IMR-90 (cell line): ENCODE measurements around the gene SLIT3. TPM values are rescaled to one million over a fixed set of nuclear protein-coding genes. Genes with fewer than 3 reads are reported as not detected.

ENCODE experiments used
- ATAC-seq: fragments of 200-7000 bp; cut with Tn5 transposase; 2 replicates; pipeline ENCODE4 v1.9.1; 2020; ENCODE audit warnings: low read depth, mild to moderate bottlenecking, moderate library complexity
- BruUV-seq: library from RNA; stranded (reverse); fragments of 400-500 nt; replicated peaks from 2 replicates; lab custom pipeline; 2021; lab: Mats Ljungman, UMichigan
- CTCF ChIA-PET: fragments of 300-600 bp; formaldehyde crosslinking; extraction: SDS; loops from one replicate; lab custom pipeline; 2021; ENCODE audit warnings: antibody characterized with exemption; lab: Yijun Ruan, JAX
- POLR2A ChIA-PET: fragments of 300-600 bp; sonication (Branson Sonifier 250); formaldehyde crosslinking; loops from one replicate; lab custom pipeline; 2022; ENCODE audit warnings: antibody characterized with exemption; ENCODE audit not compliant: unreplicated experiment; lab: Charles Lee
- DNase-seq: peaks from one replicate; pipeline ENCODE4 v3.0.0; 2013
- H2AFZ ChIP-seq: replicated peaks from 2 replicates; pipeline ENCODE3; 2013; ENCODE audit warnings: low read length, mild to moderate bottlenecking; ENCODE audit not compliant: poor library complexity
- H2AK5ac ChIP-seq: 2 replicates; pipeline ENCODE4 v1.6.1; 2013; ENCODE audit warnings: low read depth, low read length, inconsistent platforms
- H2AK9ac ChIP-seq: replicated peaks from 2 replicates; pipeline ENCODE3; 2013; ENCODE audit warnings: mild to moderate bottlenecking, low read depth, low read length, moderate library complexity; ENCODE audit not compliant: poor library complexity
- H2BK120ac ChIP-seq: 2 replicates; pipeline ENCODE4 v1.6.1; 2013; ENCODE audit warnings: low read depth, low read length, inconsistent platforms
- H2BK15ac ChIP-seq: 3 replicates; pipeline ENCODE4 v1.6.1; 2013; ENCODE audit warnings: low read depth, low read length, inconsistent platforms
- H2BK20ac ChIP-seq: 2 replicates; pipeline ENCODE4 v1.6.1; 2013; ENCODE audit warnings: low read depth, mild to moderate bottlenecking, inconsistent platforms, low read length, moderate library complexity
- H2BK5ac ChIP-seq: 2 replicates; pipeline ENCODE4 v1.6.1; 2013; ENCODE audit warnings: mild to moderate bottlenecking, low read depth, low read length, inconsistent platforms; ENCODE audit not compliant: poor library complexity, severe bottlenecking
- H3K14ac ChIP-seq: replicated peaks from 2 replicates; pipeline ENCODE4 v1.6.1; 2013; ENCODE audit warnings: low read depth, low read length, inconsistent platforms
- H3K18ac ChIP-seq: 2 replicates; pipeline ENCODE4 v1.6.1; 2013; ENCODE audit warnings: low read depth, low read length, control low read depth
- H3K23ac ChIP-seq: 2 replicates; pipeline ENCODE4 v1.6.1; 2013; ENCODE audit warnings: low read depth, low read length, inconsistent platforms
- H3K27ac ChIP-seq: 2 replicates; pipeline ENCODE4 v1.5.1; 2013; ENCODE audit warnings: mild to moderate bottlenecking, control low read depth, low read length; ENCODE audit not compliant: insufficient read depth
- H3K27me3 ChIP-seq: 2 replicates; pipeline ENCODE4 v1.6.1; 2013; ENCODE audit warnings: low read length; ENCODE audit not compliant: control insufficient read depth, insufficient read depth
- H3K36me3 ChIP-seq: 2 replicates; pipeline ENCODE4 v1.6.1; 2013; ENCODE audit warnings: low read length, mixed read lengths; ENCODE audit not compliant: control insufficient read depth, insufficient read depth
- H3K4ac ChIP-seq: 2 replicates; pipeline ENCODE4 v1.6.1; 2013; ENCODE audit warnings: low read depth, low read length, inconsistent platforms
- H3K4me1 ChIP-seq: 2 replicates; pipeline ENCODE4 v1.6.1; 2013; ENCODE audit warnings: low read length, mixed read lengths; ENCODE audit not compliant: control insufficient read depth, insufficient read depth
- H3K4me2 ChIP-seq: 2 replicates; pipeline ENCODE4 v1.6.1; 2013; ENCODE audit warnings: low read depth, mild to moderate bottlenecking, control low read depth, low read length, moderate library complexity
- H3K4me3 ChIP-seq: 2 replicates; pipeline ENCODE4 v1.5.1; 2013; ENCODE audit warnings: low read depth, mild to moderate bottlenecking, control low read depth, low read length, moderate library complexity; ENCODE audit not compliant: insufficient read depth
- H3K56ac ChIP-seq: 2 replicates; pipeline ENCODE4 v1.6.1; 2013; ENCODE audit warnings: low read length, inconsistent platforms; ENCODE audit not compliant: insufficient read depth; ENCODE audit errors: extremely low read depth
- H3K79me1 ChIP-seq, 2 experiments: 2 replicates each; pipeline ENCODE4 v1.6.1; 2013; ENCODE audit warnings: low read length in 2 of 2, inconsistent platforms in 1 of 2, low read depth in 1 of 2
- H3K9ac ChIP-seq: 2 replicates; pipeline ENCODE4 v1.6.1; 2013; ENCODE audit warnings: low read depth, low read length, control low read depth
- H3K9me1 ChIP-seq: 2 replicates; pipeline ENCODE4 v1.6.1; 2013; ENCODE audit warnings: low read length, inconsistent platforms; ENCODE audit not compliant: insufficient read depth
- H3K9me3 ChIP-seq: 2 replicates; pipeline ENCODE4 v1.6.1; 2013; ENCODE audit warnings: low read length; ENCODE audit not compliant: control insufficient read depth, insufficient read depth
- H4K20me1 ChIP-seq: 2 replicates; pipeline ENCODE4 v1.6.1; 2013; ENCODE audit warnings: low read length, inconsistent platforms; ENCODE audit not compliant: insufficient read depth
- H4K5ac ChIP-seq: 2 replicates; pipeline ENCODE4 v1.6.1; 2013; ENCODE audit warnings: mild to moderate bottlenecking, low read depth, low read length, control low read depth
- H4K8ac ChIP-seq, 2 experiments: 2 replicates each; pipeline ENCODE4 v1.6.1; 2013; ENCODE audit warnings: low read depth in 2 of 2, low read length in 2 of 2, control low read depth in 1 of 2, inconsistent platforms in 1 of 2
- H4K91ac ChIP-seq: 2 replicates; pipeline ENCODE4 v1.6.1; 2013; ENCODE audit warnings: low read depth, low read length, inconsistent platforms; ENCODE audit not compliant: insufficient read depth
- BHLHE40 ChIP-seq: fragments of 150-350 bp; IDR thresholded peaks from 2 replicates; pipeline ENCODE4 v1.6.1; 2016; ENCODE audit warnings: mild to moderate bottlenecking, low read depth, low read length
- CEBPB ChIP-seq: IDR thresholded peaks from 2 replicates; pipeline ENCODE4 v1.6.1; 2012; ENCODE audit warnings: low read depth, low read length, improper control_type of control experiment
- CHD1 ChIP-seq: IDR thresholded peaks from 2 replicates; pipeline ENCODE4 v1.6.1; 2012; ENCODE audit warnings: low read depth, low read length, improper control_type of control experiment
- MXI1 ChIP-seq: IDR thresholded peaks from 2 replicates; pipeline ENCODE4 v1.6.1; 2012; ENCODE audit warnings: low read depth, mild to moderate bottlenecking, low read length, moderate library complexity, borderline replicate concordance
- NFE2L2 ChIP-seq: fragments of 150-350 bp; IDR thresholded peaks from 2 replicates; pipeline ENCODE4 v1.6.1; 2016; ENCODE audit warnings: low read depth, mild to moderate bottlenecking, low read length
- RAD21 ChIP-seq: IDR thresholded peaks from 2 replicates; pipeline ENCODE4 v1.6.1; 2012; ENCODE audit warnings: low read length, improper control_type of control experiment
- SMC3 ChIP-seq: fragments of 150-350 bp; IDR thresholded peaks from 2 replicates; pipeline ENCODE4 v1.6.1; 2016; ENCODE audit warnings: low read depth, mild to moderate bottlenecking, antibody characterized with exemption, low read length, moderate library complexity
- WGBS, 2 experiments: methylation state at CpG; one replicate each; pipeline versions ENCODE4 v1.1.5 to v1.1.7; 2013; ENCODE audit warnings: missing lambda C conversion rate in 2 of 2; ENCODE audit not compliant: insufficient read length in 1 of 2; ENCODE audit errors: extremely low coverage in 2 of 2; 5-methylcytosine and 5-hydroxymethylcytosine counted together
- dilution Hi-C: fragments of 300-500 bp; cut with HindIII; formaldehyde crosslinking; loops from one replicate; pipeline ENCODE4 v1.14.3; 2018; ENCODE audit warnings: low sequenced_read_pairs; ENCODE audit not compliant: unreplicated experiment
- in situ Hi-C: fragments of 300-500 bp; cut with MboI; formaldehyde crosslinking; loops from 3 replicates; pipeline ENCODE4 v1.14.3; 2019; ENCODE audit warnings: low sequenced_read_pairs, inconsistent platforms, mixed read lengths
- intact Hi-C: fragments of 100-400 bp; cut with micrococcal nuclease; formaldehyde crosslinking; loops from 2 replicates; pipeline ENCODE4 v1.10.0; 2022
- polyA plus RNA-seq, 3 experiments: library from polyadenylated mRNA; depleted of rRNA; stranded (reverse); fragments of >200 nt; gene quantifications; 2 replicates each; pipeline ENCODE4 v1.2.3, GENCODE V29; 2012; ENCODE audit warnings: low replicate concordance in 1 of 3
- total RNA-seq: library from RNA; depleted of rRNA; stranded (reverse); fragments of >200 nt; gene quantifications from 2 replicates; pipeline ENCODE4 v1.2.3, GENCODE V29; 2012
- TF ChIP-seq, protein P1 (sequence below): fragments of 150-350 bp; IDR thresholded peaks from 2 replicates; pipeline ENCODE4 v1.6.1; 2016; ENCODE audit warnings: low read depth, mild to moderate bottlenecking, low read length, moderate library complexity, borderline replicate concordance

Gene SLIT3
- total and polyA plus RNA-seq, 2 of the 4 experiments (the other 2 are of a cell fraction), result 0.18 to 0.50 TPM

DNA sequence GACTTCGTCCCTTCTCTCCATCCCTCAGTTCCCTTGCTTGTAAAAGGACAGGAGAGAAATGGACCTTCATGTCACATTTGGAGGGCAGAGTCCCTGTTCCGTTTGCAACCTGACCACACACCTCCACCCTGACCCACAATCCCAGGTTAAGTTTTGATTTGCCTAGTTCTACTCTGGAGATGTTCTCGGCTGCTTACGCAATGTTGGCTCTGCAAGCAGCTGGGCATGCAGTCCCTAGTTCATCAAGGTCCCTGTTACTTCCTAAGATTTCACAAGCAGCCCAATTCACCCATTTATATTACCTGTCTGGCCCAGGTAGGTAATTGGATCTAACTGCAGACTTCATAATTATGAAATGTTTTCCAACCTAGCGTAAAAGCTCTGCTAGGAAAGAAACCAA, 28.8 kb downstream of the SLIT3 start:
- dilution Hi-C loops, result no loop called here
- CTCF ChIA-PET, result interaction anchor here (0.9 kb wide), 1 partner anchor 15 kb away, joined by 3 read pairs; no protein-coding TSS in a partner anchor
- no peaks in the 10 kb centered on the region for H3K36me3 ChIP-seq

More for the DNA sequence above, 28.8 kb downstream of the SLIT3 start:
- Histone ChIP-seq H4K91ac (no peak overlapping the region), H3K9me1 (no peaks in the 10 kb centered on the region; the same call in 1 of the 2 replicates), H2BK15ac (no peak overlapping the region), H2AK5ac (no peak overlapping the region), H3K4me2 (no peak overlapping the region), H3K18ac (no peak overlapping the region), H3K27ac (no peak overlapping the region), H3K23ac (no peak overlapping the region), H3K14ac (no peak overlapping the region), H2BK20ac (no peak overlapping the region), H3K4me1 (no peaks in the 10 kb centered on the region), H4K8ac (no peak overlapping the region), H3K56ac (no peak overlapping the region), H3K27me3 (no peaks in the 10 kb centered on the region), H4K20me1 (no peaks in the 10 kb centered on the region), H2BK120ac (no peak overlapping the region), H4K5ac (no peak overlapping the region), H3K9ac (no peak overlapping the region), H2AFZ (no peak overlapping the region), H2BK5ac (no peak overlapping the region), H3K9me3 (no peaks in the 10 kb centered on the region), H3K4me3 (no peak overlapping the region), H2AK9ac (no peak overlapping the region), H3K4ac (no peak overlapping the region), H3K79me1 (no peaks in the 10 kb centered on the region)
- intact Hi-C loops (no loop called here), in situ Hi-C loops (no loop called here)
- ATAC-seq (no peak), DNase-seq (no peak)
- peak; percentile 11; the same call in 1 of the 2 replicates for TF ChIP-seq CEBPB
- TF ChIP-seq MXI1, result no peak
- TF ChIP-seq, protein P1, sequence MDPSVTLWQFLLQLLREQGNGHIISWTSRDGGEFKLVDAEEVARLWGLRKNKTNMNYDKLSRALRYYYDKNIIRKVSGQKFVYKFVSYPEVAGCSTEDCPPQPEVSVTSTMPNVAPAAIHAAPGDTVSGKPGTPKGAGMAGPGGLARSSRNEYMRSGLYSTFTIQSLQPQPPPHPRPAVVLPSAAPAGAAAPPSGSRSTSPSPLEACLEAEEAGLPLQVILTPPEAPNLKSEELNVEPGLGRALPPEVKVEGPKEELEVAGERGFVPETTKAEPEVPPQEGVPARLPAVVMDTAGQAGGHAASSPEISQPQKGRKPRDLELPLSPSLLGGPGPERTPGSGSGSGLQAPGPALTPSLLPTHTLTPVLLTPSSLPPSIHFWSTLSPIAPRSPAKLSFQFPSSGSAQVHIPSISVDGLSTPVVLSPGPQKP, result no peak
- TF ChIP-seq SMC3, result no peak
- TF ChIP-seq RAD21, result no peak
- no peak for TF ChIP-seq CHD1
- TF ChIP-seq BHLHE40, result no peak
- no peak for TF ChIP-seq NFE2L2
- BruUV-seq, result no TSS peak
- POLR2A ChIA-PET, result no interaction called here
- 60% methylated on average over 1 of the region's 5 CpGs; no CpG with 5 or more reads in 1 of the 2 experiments for WGBS, 2 experiments
